HEK293 (cell line): ENCODE measurements around the gene AKAP6.

Experiments
- CTCF ChIA-PET: fragments of 350-600 bp; formaldehyde crosslinking; extraction: SDS; loops from one replicate; lab custom pipeline; 2021; ENCODE audit warnings: antibody characterized with exemption; lab: Yijun Ruan, JAX
- POLR2A ChIA-PET: fragments of 300-600 bp; formaldehyde crosslinking; extraction: SDS; loops from one replicate; lab custom pipeline; 2020; ENCODE audit warnings: antibody characterized with exemption, inconsistent platforms; lab: Yijun Ruan, JAX
- H3K27ac ChIP-seq: fragments of 200-500 bp; sonication (Bioruptor generic); 2 replicates; pipeline ENCODE4 v1.5.1; 2014; ENCODE audit warnings: low read depth, low read length, control low read depth, inconsistent platforms; ENCODE audit errors: extremely low read depth
- H3K36me3 ChIP-seq, 2 experiments: fragments of 200-500 bp in 1 of 2; sonication (Bioruptor generic) in 1 of 2; 1 replicate in 1 of 2; 2 replicates in 1 of 2; pipeline ENCODE4 v1.5.1; 2014 to 2017; ENCODE audit warnings: inconsistent platforms in 2 of 2, low read length in 2 of 2; ENCODE audit not compliant: control insufficient read depth in 2 of 2, insufficient read depth in 1 of 2
- H3K4me1 ChIP-seq: fragments of 200-500 bp; sonication (Bioruptor generic); 2 replicates; pipeline ENCODE4 v1.5.1; 2014; ENCODE audit warnings: mild to moderate bottlenecking, low read length, inconsistent platforms; ENCODE audit not compliant: control insufficient read depth, insufficient read depth
- H3K4me3 ChIP-seq: 2 replicates; pipeline ENCODE4 v1.5.1; 2011; ENCODE audit warnings: low read depth, mild to moderate bottlenecking, control low read depth, low read length, moderate library complexity
- H3K9me3 ChIP-seq: fragments of 200-500 bp; sonication (Bioruptor generic); 2 replicates; pipeline ENCODE4 v1.5.1; 2014; ENCODE audit warnings: low read depth, low read length, inconsistent platforms; ENCODE audit not compliant: control insufficient read depth, insufficient read depth
- ZBTB8A ChIP-seq: fragments of 450-650 bp; formaldehyde crosslinking; IDR thresholded peaks from 2 replicates; pipeline ENCODE4 v1.5.1; 2016; ENCODE audit warnings: missing biosample characterization, missing genetic modification characterization
- ZNF16 ChIP-seq: fragments of 450-650 bp; formaldehyde crosslinking; IDR thresholded peaks from 2 replicates; pipeline ENCODE4 v1.5.1; 2016; ENCODE audit warnings: low read depth, missing biosample characterization, missing genetic modification characterization
- ZNF280D ChIP-seq: fragments of 450-650 bp; formaldehyde crosslinking; IDR thresholded peaks from 2 replicates; pipeline ENCODE4 v1.5.1; 2016; ENCODE audit warnings: missing biosample characterization, missing genetic modification characterization
- ZNF311 ChIP-seq: fragments of 450-650 bp; formaldehyde crosslinking; IDR thresholded peaks from 2 replicates; pipeline ENCODE4 v1.5.1; 2017; ENCODE audit warnings: missing biosample characterization, missing genetic modification characterization, borderline replicate concordance
- ZNF510 ChIP-seq: fragments of 450-650 bp; formaldehyde crosslinking; IDR thresholded peaks from 2 replicates; pipeline ENCODE4 v1.5.1; 2018; ENCODE audit warnings: mild to moderate bottlenecking, missing genetic modification characterization, missing biosample characterization; ENCODE audit not compliant: insufficient replicate concordance
- ZNF513 ChIP-seq: fragments of 450-650 bp; IDR thresholded peaks from 2 replicates; pipeline ENCODE4 v1.5.1; 2018; ENCODE audit warnings: missing biosample characterization, missing genetic modification characterization
- ZNF629 ChIP-seq: fragments of 450-650 bp; formaldehyde crosslinking; IDR thresholded peaks from 2 replicates; pipeline ENCODE4 v1.5.1; 2017; ENCODE audit warnings: missing biosample characterization, missing genetic modification characterization
- ZNF660 ChIP-seq: fragments of 450-650 bp; IDR thresholded peaks from 2 replicates; pipeline ENCODE4 v1.5.1; 2018; ENCODE audit warnings: missing biosample characterization, mild to moderate bottlenecking, missing genetic modification characterization
- TF ChIP-seq, protein P1 (sequence below): fragments of 450-650 bp; formaldehyde crosslinking; IDR thresholded peaks from 2 replicates; pipeline ENCODE4 v1.5.1; 2016; ENCODE audit warnings: missing biosample characterization, missing genetic modification characterization
- TF ChIP-seq, protein P2 (sequence below): fragments of 450-650 bp; formaldehyde crosslinking; conservative IDR thresholded peaks from 2 replicates; pipeline ENCODE4 v1.5.1; 2016; ENCODE audit warnings: low read depth, missing biosample characterization, missing genetic modification characterization

AKAP6 gene

GRCh38 chr14:32453857-32454810, 125.0 kb downstream of the AKAP6 start:
- Histone ChIP-seq H3K36me3 (no peaks in the 10 kb centered on the region), H3K27ac (no peak overlapping the region), H3K4me3 (no peak overlapping the region), H3K9me3 (no peaks in the 10 kb centered on the region), H3K4me1 (no peaks in the 10 kb centered on the region)
- ChIA-PET CTCF (interaction anchor here (0.6 to 0.7 kb wide), 2 partner anchors 12 to 144 kb away, joined by 3 read pairs; no protein-coding TSS in a partner anchor), POLR2A (no interaction called here)
- TF ChIP-seq ZNF660 (no peak), ZNF510 (tag by site-specific recombination) (no peak), ZNF280D (tag by site-specific recombination) (no peak), ZNF311 (no peak), ZNF513 (tag by site-specific recombination) (no peak), ZNF629 (no peak), ZBTB8A (tag by site-specific recombination) (no peak), ZNF16 (no peak)
- TF ChIP-seq, protein P1, sequence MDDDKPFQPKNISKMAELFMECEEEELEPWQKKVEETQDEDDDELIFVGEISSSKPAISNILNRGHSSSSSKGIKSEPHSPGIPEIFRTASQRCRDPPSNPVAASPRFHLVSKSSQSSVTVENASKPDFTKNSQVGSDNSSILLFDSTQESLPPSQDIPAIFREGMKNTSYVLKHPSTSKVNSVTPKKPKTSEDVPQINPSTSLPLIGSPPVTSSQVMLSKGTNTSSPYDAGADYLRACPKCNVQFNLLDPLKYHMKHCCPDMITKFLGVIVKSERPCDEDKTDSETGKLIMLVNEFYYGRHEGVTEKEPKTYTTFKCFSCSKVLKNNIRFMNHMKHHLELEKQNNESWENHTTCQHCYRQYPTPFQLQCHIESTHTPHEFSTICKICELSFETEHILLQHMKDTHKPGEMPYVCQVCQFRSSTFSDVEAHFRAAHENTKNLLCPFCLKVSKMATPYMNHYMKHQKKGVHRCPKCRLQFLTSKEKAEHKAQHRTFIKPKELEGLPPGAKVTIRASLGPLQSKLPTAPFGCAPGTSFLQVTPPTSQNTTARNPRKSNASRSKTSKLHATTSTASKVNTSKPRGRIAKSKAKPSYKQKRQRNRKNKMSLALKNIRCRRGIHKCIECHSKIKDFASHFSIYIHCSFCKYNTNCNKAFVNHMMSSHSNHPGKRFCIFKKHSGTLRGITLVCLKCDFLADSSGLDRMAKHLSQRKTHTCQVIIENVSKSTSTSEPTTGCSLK (tag by site-specific recombination): no peak
- TF ChIP-seq, protein P2, sequence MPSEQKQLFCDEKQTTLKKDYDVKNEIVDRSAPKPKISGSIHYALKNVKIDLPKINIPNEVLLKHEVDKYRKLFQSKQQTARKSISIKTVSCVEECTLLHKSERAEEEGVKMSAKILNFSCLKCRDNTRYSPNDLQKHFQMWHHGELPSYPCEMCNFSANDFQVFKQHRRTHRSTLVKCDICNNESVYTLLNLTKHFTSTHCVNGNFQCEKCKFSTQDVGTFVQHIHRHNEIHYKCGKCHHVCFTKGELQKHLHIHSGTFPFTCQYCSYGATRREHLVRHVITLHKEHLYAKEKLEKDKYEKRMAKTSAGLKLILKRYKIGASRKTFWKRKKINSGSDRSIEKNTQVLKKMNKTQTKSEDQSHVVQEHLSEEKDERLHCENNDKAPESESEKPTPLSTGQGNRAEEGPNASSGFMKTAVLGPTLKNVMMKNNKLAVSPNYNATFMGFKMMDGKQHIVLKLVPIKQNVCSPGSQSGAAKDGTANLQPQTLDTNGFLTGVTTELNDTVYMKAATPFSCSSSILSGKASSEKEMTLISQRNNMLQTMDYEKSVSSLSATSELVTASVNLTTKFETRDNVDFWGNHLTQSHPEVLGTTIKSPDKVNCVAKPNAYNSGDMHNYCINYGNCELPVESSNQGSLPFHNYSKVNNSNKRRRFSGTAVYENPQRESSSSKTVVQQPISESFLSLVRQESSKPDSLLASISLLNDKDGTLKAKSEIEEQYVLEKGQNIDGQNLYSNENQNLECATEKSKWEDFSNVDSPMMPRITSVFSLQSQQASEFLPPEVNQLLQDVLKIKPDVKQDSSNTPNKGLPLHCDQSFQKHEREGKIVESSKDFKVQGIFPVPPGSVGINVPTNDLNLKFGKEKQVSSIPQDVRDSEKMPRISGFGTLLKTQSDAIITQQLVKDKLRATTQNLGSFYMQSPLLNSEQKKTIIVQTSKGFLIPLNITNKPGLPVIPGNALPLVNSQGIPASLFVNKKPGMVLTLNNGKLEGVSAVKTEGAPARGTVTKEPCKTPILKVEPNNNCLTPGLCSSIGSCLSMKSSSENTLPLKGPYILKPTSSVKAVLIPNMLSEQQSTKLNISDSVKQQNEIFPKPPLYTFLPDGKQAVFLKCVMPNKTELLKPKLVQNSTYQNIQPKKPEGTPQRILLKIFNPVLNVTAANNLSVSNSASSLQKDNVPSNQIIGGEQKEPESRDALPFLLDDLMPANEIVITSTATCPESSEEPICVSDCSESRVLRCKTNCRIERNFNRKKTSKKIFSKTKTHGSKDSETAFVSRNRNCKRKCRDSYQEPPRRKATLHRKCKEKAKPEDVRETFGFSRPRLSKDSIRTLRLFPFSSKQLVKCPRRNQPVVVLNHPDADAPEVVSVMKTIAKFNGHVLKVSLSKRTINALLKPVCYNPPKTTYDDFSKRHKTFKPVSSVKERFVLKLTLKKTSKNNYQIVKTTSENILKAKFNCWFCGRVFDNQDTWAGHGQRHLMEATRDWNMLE (tag by site-specific recombination): no peak
